Liver (tissue), 9 donors: Measurements from ENCODE around the gene PAK4. TPM values are rescaled to one million over a fixed set of nuclear protein-coding genes. Genes with fewer than 3 reads are reported as not detected.

Experiments
- DNase-seq: peaks from one replicate; pipeline ENCODE4 v3.0.0-alpha.2; 2017; ENCODE audit warnings: low spot score
- H3K27ac ChIP-seq, 2 donors: one replicate each; pipeline ENCODE4 v1.7.0; 2013; ENCODE audit warnings: inconsistent platforms in 2 of 2, low read length in 2 of 2, control low read depth in 1 of 2, low read depth in 1 of 2, mild to moderate bottlenecking in 1 of 2
- H3K27me3 ChIP-seq, 4 donors: one replicate each; pipeline versions ENCODE4 v1.6.1 to v1.7.0; 2013; ENCODE audit warnings: low read length in 3 of 4, inconsistent platforms in 1 of 4, mild to moderate bottlenecking in 1 of 4, moderate library complexity in 1 of 4; ENCODE audit not compliant: control insufficient read depth in 4 of 4, insufficient read depth in 4 of 4
- H3K36me3 ChIP-seq, 4 donors: one replicate each; pipeline versions ENCODE4 v1.6.1 to v1.7.0; 2013; ENCODE audit warnings: low read length in 3 of 4, mild to moderate bottlenecking in 3 of 4, low read depth in 1 of 4, moderate library complexity in 1 of 4; ENCODE audit not compliant: control insufficient read depth in 4 of 4, insufficient read depth in 3 of 4
- H3K4me1 ChIP-seq, 4 donors: one replicate each; pipeline versions ENCODE4 v1.6.1 to v1.7.0; 2013; ENCODE audit warnings: low read length in 3 of 4, mild to moderate bottlenecking in 3 of 4, moderate library complexity in 1 of 4; ENCODE audit not compliant: control insufficient read depth in 4 of 4, insufficient read depth in 4 of 4
- H3K4me3 ChIP-seq, 3 donors: one replicate each; pipeline versions ENCODE4 v1.6.1 to v1.7.0; 2013; ENCODE audit warnings: low read length in 3 of 3, control low read depth in 1 of 3, low read depth in 1 of 3, mild to moderate bottlenecking in 1 of 3
- H3K9ac ChIP-seq, 2 donors: one replicate each; pipeline ENCODE4 v1.7.0; 2013; ENCODE audit warnings: low read length in 2 of 2, mild to moderate bottlenecking in 2 of 2, moderate library complexity in 2 of 2, control low read depth in 1 of 2, low read depth in 1 of 2
- H3K9me3 ChIP-seq, 4 donors: one replicate each; pipeline versions ENCODE4 v1.6.1 to v1.7.0; 2013; ENCODE audit warnings: low read length in 3 of 4; ENCODE audit not compliant: control insufficient read depth in 4 of 4
- EGR1 ChIP-seq, 2 donors: IDR thresholded peaks; 2 replicates each; pipeline ENCODE4 v1.6.1; 2016 to 2018; ENCODE audit warnings: antibody characterized with exemption in 2 of 2, low read depth in 2 of 2
- FOXA1 ChIP-seq: IDR thresholded peaks from 2 replicates; pipeline ENCODE4 v1.6.1; 2016; ENCODE audit warnings: antibody characterized with exemption
- FOXA2 ChIP-seq: IDR thresholded peaks from 2 replicates; pipeline ENCODE4 v1.6.1; 2016; ENCODE audit warnings: antibody characterized with exemption
- GABPA ChIP-seq, 2 donors: IDR thresholded peaks in 1 of 2; conservative IDR thresholded peaks in 1 of 2; 2 replicates each; pipeline ENCODE4 v1.6.1; 2016; ENCODE audit warnings: antibody characterized with exemption in 2 of 2, mild to moderate bottlenecking in 1 of 2, moderate library complexity in 1 of 2
- HNF4A ChIP-seq, 2 donors: conservative IDR thresholded peaks; 2 replicates each; pipeline ENCODE4 v1.6.1; 2016; ENCODE audit warnings: antibody characterized with exemption in 2 of 2, mild to moderate bottlenecking in 2 of 2
- HNF4G ChIP-seq: IDR thresholded peaks from 2 replicates; pipeline ENCODE4 v1.6.1; 2016; ENCODE audit warnings: antibody characterized with exemption
- JUND ChIP-seq, 2 donors: IDR thresholded peaks; 2 replicates each; pipeline ENCODE4 v1.6.1; 2016; ENCODE audit warnings: antibody characterized with exemption in 2 of 2
- NR2F2 ChIP-seq: IDR thresholded peaks from 2 replicates; pipeline ENCODE4 v1.6.1; 2016; ENCODE audit warnings: antibody characterized with exemption
- RAD21 ChIP-seq, 2 donors: IDR thresholded peaks; 2 replicates each; pipeline ENCODE4 v1.6.1; 2016; ENCODE audit warnings: antibody characterized with exemption in 2 of 2, mild to moderate bottlenecking in 2 of 2
- RXRA ChIP-seq, 2 donors: IDR thresholded peaks; 2 replicates each; pipeline ENCODE4 v1.6.1; 2017 to 2018; ENCODE audit warnings: antibody characterized with exemption in 2 of 2, mild to moderate bottlenecking in 1 of 2
- SP1 ChIP-seq: IDR thresholded peaks from 2 replicates; pipeline ENCODE4 v1.6.1; 2018; ENCODE audit warnings: antibody characterized with exemption, mild to moderate bottlenecking
- ZBTB33 ChIP-seq: IDR thresholded peaks from 2 replicates; pipeline ENCODE4 v1.6.1; 2016; ENCODE audit warnings: antibody characterized with exemption
- WGBS: extraction: QIAGEN DNeasy Blood & Tissue Kit; methylation state at CpG from one replicate; pipeline ENCODE4 v1.1.7; 2013; 5-methylcytosine and 5-hydroxymethylcytosine counted together
- polyA plus RNA-seq, 2 donors: library from polyadenylated mRNA; stranded (reverse) in 1 of 2; unstranded in 1 of 2; fragments of 200-250 nt in 1 of 2; fragments of >200 nt in 1 of 2; fragmentation: Nextera tagmentation in 1 of 2; extraction: Ambion mirVana in 1 of 2; gene quantifications; one replicate each; pipeline versions ENCODE4 v1.2.1 to v1.2.3, GENCODE V29; 2013 to 2015
- total RNA-seq, 2 donors: library from RNA; depleted of rRNA; stranded (reverse); fragments of >200 nt; gene quantifications; one replicate each; pipeline ENCODE4 v1.2.3, GENCODE V29; 2014
- TF ChIP-seq, protein P1 (sequence below): IDR thresholded peaks from 2 replicates; pipeline ENCODE4 v1.6.1; 2016; ENCODE audit warnings: antibody characterized with exemption
- TF ChIP-seq, protein P2 (sequence below): IDR thresholded peaks from 2 replicates; pipeline ENCODE4 v1.6.1; 2016; ENCODE audit warnings: antibody characterized with exemption, mild to moderate bottlenecking
- TF ChIP-seq, protein P3 (sequence below): fragments of 150-350 bp; IDR thresholded peaks from 2 replicates; pipeline ENCODE4 v1.5.1; 2017; ENCODE audit warnings: improper control_type of control experiment, low read depth, low read length; ENCODE audit not compliant: missing input control
- donor health status: healthy.
- donor health status: healthy.
- donor health status: healthy.
- donor health status: healthy.
- donor health status: healthy.

PAK4 gene
- total and polyA plus RNA-seq, 4 donors, result 5.4 to 16.6 (median 7.7) TPM

DNA sequence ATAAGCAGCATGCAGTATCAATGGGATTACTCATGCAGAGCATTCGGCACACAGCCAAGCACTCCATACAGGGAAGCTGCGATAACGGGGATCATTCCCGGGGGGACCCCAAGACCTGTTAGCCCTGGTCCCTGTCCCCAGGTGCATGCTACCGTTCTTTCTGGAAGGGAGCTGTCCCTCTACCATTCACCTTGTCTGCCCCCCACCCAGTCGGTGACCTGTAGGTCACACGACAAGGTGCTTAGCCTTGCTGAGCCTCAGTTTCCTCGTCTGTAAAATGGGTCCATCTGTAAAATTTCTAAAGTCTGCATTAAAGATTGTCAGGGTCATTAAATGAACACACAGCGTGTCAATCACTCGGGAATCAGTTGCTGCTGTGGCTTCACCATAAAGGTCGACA, 48.3 kb upstream of the PAK4 start:
- 86% methylated on average over 11 of the region's 11 CpGs for WGBS

DNA sequence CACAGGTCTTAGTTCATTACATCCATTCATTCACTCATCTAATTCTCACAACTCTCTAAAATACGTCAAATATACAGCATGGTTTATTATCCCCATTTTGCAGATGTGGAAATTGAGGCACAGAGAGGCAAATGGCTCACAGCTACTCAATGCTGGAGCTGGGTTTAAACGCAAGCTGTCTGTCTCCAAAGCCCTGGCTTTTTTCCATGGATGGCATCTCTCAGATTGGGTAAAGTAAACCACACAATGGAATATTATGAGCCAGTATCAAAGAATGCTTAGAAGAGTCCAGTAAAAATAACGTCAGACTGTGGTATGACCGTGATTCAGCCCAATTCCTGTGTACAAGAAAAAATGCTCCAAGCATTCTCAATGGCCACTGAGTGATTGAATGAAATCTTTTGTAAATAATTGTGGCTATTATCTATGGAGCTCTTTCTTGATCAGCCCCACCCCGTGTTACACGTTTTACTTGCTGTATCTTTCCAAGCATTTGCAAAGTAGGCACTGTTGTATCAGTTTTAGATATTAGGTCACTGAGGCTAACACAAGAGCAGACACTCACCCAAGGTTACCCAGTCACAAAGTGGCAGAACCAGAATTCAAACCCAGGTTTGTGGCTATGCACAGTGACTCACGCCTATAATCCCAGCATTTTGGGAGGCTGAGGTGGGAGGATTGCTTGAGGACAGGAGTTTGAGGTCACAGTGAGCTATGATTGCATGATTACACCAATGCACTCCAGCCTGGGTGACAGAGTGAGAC, 47.0 kb upstream of the PAK4 start:
- no peak for DNase-seq
- TF ChIP-seq FOXA1 (no peak), ZBTB33 (no peak), JUND (IDR thresholded peaks at IDR 0.05) (no peak)
- Histone ChIP-seq H3K36me3 (no peaks in the 10 kb centered on the region), H3K9me3 (no peaks in the 10 kb centered on the region), H3K4me1 (peaks cover 0 to 7% (median 4%) of the 10 kb centered on the region in 4 donors), H3K9ac (no peak overlapping the region), H3K4me3 (no peak overlapping the region), H3K27me3 (no peaks in the 10 kb centered on the region), H3K27ac (no peak overlapping the region)
- 71% methylated on average over 7 of the region's 7 CpGs for WGBS

More for the DNA sequence above, 48.3 kb upstream of the PAK4 start:
- H3K36me3 ChIP-seq, result no peaks in the 10 kb centered on the region
- no peak overlapping the region for H3K9ac ChIP-seq
- no peaks in the 10 kb centered on the region for H3K27me3 ChIP-seq
- no peaks in the 10 kb centered on the region for H3K9me3 ChIP-seq
- no peaks in the 10 kb centered on the region for H3K4me1 ChIP-seq
- TF ChIP-seq EGR1 (IDR thresholded peaks at IDR 0.05; ENCODE audit: low read depth in 2 of 2), result no peak
- no peak for TF ChIP-seq RXRA (IDR thresholded peaks at IDR 0.05)
- TF ChIP-seq SP1, result no peak
- TF ChIP-seq, protein P1, sequence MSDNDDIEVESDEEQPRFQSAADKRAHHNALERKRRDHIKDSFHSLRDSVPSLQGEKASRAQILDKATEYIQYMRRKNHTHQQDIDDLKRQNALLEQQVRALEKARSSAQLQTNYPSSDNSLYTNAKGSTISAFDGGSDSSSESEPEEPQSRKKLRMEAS, result no peak
- TF ChIP-seq HNF4G, result no peak
- no peak for TF ChIP-seq HNF4A (conservative IDR thresholded peaks at IDR 0.05)
- TF ChIP-seq, protein P2, sequence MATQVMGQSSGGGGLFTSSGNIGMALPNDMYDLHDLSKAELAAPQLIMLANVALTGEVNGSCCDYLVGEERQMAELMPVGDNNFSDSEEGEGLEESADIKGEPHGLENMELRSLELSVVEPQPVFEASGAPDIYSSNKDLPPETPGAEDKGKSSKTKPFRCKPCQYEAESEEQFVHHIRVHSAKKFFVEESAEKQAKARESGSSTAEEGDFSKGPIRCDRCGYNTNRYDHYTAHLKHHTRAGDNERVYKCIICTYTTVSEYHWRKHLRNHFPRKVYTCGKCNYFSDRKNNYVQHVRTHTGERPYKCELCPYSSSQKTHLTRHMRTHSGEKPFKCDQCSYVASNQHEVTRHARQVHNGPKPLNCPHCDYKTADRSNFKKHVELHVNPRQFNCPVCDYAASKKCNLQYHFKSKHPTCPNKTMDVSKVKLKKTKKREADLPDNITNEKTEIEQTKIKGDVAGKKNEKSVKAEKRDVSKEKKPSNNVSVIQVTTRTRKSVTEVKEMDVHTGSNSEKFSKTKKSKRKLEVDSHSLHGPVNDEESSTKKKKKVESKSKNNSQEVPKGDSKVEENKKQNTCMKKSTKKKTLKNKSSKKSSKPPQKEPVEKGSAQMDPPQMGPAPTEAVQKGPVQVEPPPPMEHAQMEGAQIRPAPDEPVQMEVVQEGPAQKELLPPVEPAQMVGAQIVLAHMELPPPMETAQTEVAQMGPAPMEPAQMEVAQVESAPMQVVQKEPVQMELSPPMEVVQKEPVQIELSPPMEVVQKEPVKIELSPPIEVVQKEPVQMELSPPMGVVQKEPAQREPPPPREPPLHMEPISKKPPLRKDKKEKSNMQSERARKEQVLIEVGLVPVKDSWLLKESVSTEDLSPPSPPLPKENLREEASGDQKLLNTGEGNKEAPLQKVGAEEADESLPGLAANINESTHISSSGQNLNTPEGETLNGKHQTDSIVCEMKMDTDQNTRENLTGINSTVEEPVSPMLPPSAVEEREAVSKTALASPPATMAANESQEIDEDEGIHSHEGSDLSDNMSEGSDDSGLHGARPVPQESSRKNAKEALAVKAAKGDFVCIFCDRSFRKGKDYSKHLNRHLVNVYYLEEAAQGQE, result no peak
- TF ChIP-seq FOXA1, result no peak
- TF ChIP-seq RAD21 (IDR thresholded peaks at IDR 0.05), result no peak
- TF ChIP-seq GABPA (IDR thresholded peaks at IDR 0.05 in 1 of 2, conservative IDR thresholded peaks at IDR 0.05 in 1 of 2), result no peak
- TF ChIP-seq JUND (IDR thresholded peaks at IDR 0.05), result no peak
- no peak for TF ChIP-seq FOXA2
- TF ChIP-seq NR2F2, result no peak
- TF ChIP-seq, protein P3, sequence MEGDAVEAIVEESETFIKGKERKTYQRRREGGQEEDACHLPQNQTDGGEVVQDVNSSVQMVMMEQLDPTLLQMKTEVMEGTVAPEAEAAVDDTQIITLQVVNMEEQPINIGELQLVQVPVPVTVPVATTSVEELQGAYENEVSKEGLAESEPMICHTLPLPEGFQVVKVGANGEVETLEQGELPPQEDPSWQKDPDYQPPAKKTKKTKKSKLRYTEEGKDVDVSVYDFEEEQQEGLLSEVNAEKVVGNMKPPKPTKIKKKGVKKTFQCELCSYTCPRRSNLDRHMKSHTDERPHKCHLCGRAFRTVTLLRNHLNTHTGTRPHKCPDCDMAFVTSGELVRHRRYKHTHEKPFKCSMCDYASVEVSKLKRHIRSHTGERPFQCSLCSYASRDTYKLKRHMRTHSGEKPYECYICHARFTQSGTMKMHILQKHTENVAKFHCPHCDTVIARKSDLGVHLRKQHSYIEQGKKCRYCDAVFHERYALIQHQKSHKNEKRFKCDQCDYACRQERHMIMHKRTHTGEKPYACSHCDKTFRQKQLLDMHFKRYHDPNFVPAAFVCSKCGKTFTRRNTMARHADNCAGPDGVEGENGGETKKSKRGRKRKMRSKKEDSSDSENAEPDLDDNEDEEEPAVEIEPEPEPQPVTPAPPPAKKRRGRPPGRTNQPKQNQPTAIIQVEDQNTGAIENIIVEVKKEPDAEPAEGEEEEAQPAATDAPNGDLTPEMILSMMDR, result no peak
- H3K27ac ChIP-seq, result no peak overlapping the region
- DNase-seq, result no peak
- H3K4me3 ChIP-seq, result no peak overlapping the region
